Right ventricle myocardium superior (tissue), 1 donor: ENCODE measurements around the gene SHROOM4. TPM values are rescaled to one million over a fixed set of nuclear protein-coding genes. Genes with fewer than 3 reads are reported as not detected.

ENCODE experiments used
- ATAC-seq: fragments of 200-7000 bp; cut with Tn5 transposase; one replicate; pipeline ENCODE4 v1.9.1; 2020; ENCODE audit warnings: mild to moderate bottlenecking; ENCODE audit not compliant: poor library complexity
- DNase-seq: peaks from one replicate; pipeline ENCODE4 v3.0.0-alpha.2; 2020
- intact Hi-C: fragments of 100-400 bp; cut with DNase I; formaldehyde crosslinking; loops from one replicate; pipeline ENCODE4 v1.11.2; 2022
- total RNA-seq: library from RNA; stranded (reverse); fragmentation: NEBNext Ultra II Directional; extraction: Animal tissue kit (Norgen Biotek cat#: 25700); gene quantifications from one replicate; pipeline ENCODE4 v1.2.1, GENCODE V29; 2021
- donor health status: DM: no; HTN: yes; CAD: no; lungs with severe emphysema.

The SHROOM4 gene
- total RNA-seq, 1 donor from 2014 or later = 9.4 TPM

- intact Hi-C loops = no loop called here
- DNase-seq (no peak), ATAC-seq (no peak)
These were observed 95.2 kb downstream of the SHROOM4 start for GRCh38 chrX:50718776-50719175.

GRCh38 chrX:50716706-50717105 is 97.3 kb downstream of the SHROOM4 start:
- intact Hi-C loops = no loop called here
- ATAC-seq (no peak), DNase-seq (no peak)

- no peak for ATAC-seq
- DNase-seq = no peak
- intact Hi-C loops = no loop called here
These were observed 101.2 kb downstream of the SHROOM4 start for GRCh38 chrX:50712777-50713176.

GRCh38 chrX:50711907-50712306 is 102.1 kb downstream of the SHROOM4 start:
- ATAC-seq = no peak
- intact Hi-C loops = no loop called here
- no peak for DNase-seq

GRCh38 chrX:50707955-50708699 is 105.9 kb downstream of the SHROOM4 start:
- no peak for DNase-seq
- no peak for ATAC-seq
- intact Hi-C loops = no loop called here

- no peak for DNase-seq
- intact Hi-C loops = no loop called here
- no peak for ATAC-seq
These were observed 106.6 kb downstream of the SHROOM4 start for GRCh38 chrX:50707405-50707804.

GRCh38 chrX:50705042-50705441 is 109.0 kb downstream of the SHROOM4 start:
- ATAC-seq (no peak), DNase-seq (no peak)
- intact Hi-C loops = no loop called here

GRCh38 chrX:50704360-50704759 is 109.6 kb downstream of the SHROOM4 start:
- intact Hi-C loops = no loop called here
- DNase-seq = no peak
- ATAC-seq = no peak

- DNase-seq (no peak), ATAC-seq (no peak)
- intact Hi-C loops = no loop called here
These were observed 113.1 kb downstream of the SHROOM4 start for GRCh38 chrX:50700921-50701320.

- intact Hi-C loops = no loop called here
- ATAC-seq (no peak), DNase-seq (no peak)
These were observed 115.0 kb downstream of the SHROOM4 start for GRCh38 chrX:50698944-50699343.

GRCh38 chrX:50697691-50698090 is 116.3 kb downstream of the SHROOM4 start:
- peak; percentile 49 for ATAC-seq
- DNase-seq = no peak
- intact Hi-C loops = no loop called here

- DNase-seq = no peak
- intact Hi-C loops = no loop called here
- peak; percentile 43 for ATAC-seq
These were observed 122.2 kb downstream of the SHROOM4 start for GRCh38 chrX:50691820-50692219.

GRCh38 chrX:50684871-50685270 is 129.1 kb downstream of the SHROOM4 start:
- DNase-seq (no peak), ATAC-seq (no peak)
- intact Hi-C loops = no loop called here

- intact Hi-C loops = no loop called here
- DNase-seq (no peak), ATAC-seq (no peak)
These were observed 133.0 kb downstream of the SHROOM4 start for GRCh38 chrX:50680990-50681389.

GRCh38 chrX:50677789-50678188 is 136.2 kb downstream of the SHROOM4 start:
- DNase-seq (no peak), ATAC-seq (no peak)
- intact Hi-C loops = no loop called here

GRCh38 chrX:50671661-50672060 is 142.3 kb downstream of the SHROOM4 start:
- intact Hi-C loops = no loop called here
- ATAC-seq (no peak), DNase-seq (no peak)

GRCh38 chrX:50668860-50669259 is 145.1 kb downstream of the SHROOM4 start:
- DNase-seq (no peak), ATAC-seq (no peak)
- intact Hi-C loops = no loop called here

GRCh38 chrX:50648156-50648555 is 165.8 kb downstream of the SHROOM4 start:
- DNase-seq = no peak
- no peak for ATAC-seq
- intact Hi-C loops = no loop called here

- intact Hi-C loops = no loop called here
- ATAC-seq = no peak
- DNase-seq = no peak
These were observed 169.5 kb downstream of the SHROOM4 start for GRCh38 chrX:50644496-50644895.

GRCh38 chrX:50643525-50644137 is 170.4 kb downstream of the SHROOM4 start:
- intact Hi-C loops = no loop called here
- DNase-seq = peak; percentile 57
- ATAC-seq = peak; percentile 38

- ATAC-seq (no peak), DNase-seq (peak; percentile 77)
- intact Hi-C loops = no loop called here
These were observed 175.9 kb downstream of the SHROOM4 start for GRCh38 chrX:50638123-50638522.
